CD4-positive, alpha-beta T cell (primary cell): ENCODE results near the gene FRMD3. TPM values are rescaled to one million over a fixed set of nuclear protein-coding genes. Genes with fewer than 3 reads are reported as not detected.

Source experiments
- ATAC-seq: fragments of 200-7000 bp; cut with Tn5 transposase; one replicate; pipeline ENCODE4 v1.10.0; 2022; ENCODE audit warnings: mild to moderate bottlenecking; ENCODE audit not compliant: poor library complexity
- CTCF ChIA-PET: fragments of 350-600 bp; sonication (Branson Sonifier 250); formaldehyde crosslinking; loops from one replicate; lab custom pipeline; 2021; ENCODE audit warnings: antibody characterized with exemption, inconsistent platforms; lab: Charles Lee
- POLR2A ChIA-PET: fragments of 350-600 bp; sonication (Branson Sonifier 250); formaldehyde crosslinking; loops from one replicate; lab custom pipeline; 2021; ENCODE audit warnings: antibody characterized with exemption, inconsistent platforms; lab: Charles Lee
- DNase-seq, 14 experiments: peaks; one replicate each; pipeline ENCODE4 v3.0.0-alpha.2; 2013 to 2020; ENCODE audit warnings: mixed read lengths in 2 of 14
- H3K27ac ChIP-seq, 2 donors: one replicate each; pipeline versions ENCODE4 v1.5.1 to v1.7.0; 2013; ENCODE audit warnings: low read length in 2 of 2, low read depth in 1 of 2, mild to moderate bottlenecking in 1 of 2
- H3K27me3 ChIP-seq, 2 experiments: 1 replicate in 1 of 2; 2 replicates in 1 of 2; pipeline versions ENCODE4 v1.6.1 to v1.7.0; 2013; ENCODE audit warnings: low read length in 2 of 2, control low read depth in 1 of 2, mild to moderate bottlenecking in 1 of 2, moderate library complexity in 1 of 2; ENCODE audit not compliant: insufficient read depth in 2 of 2, control insufficient read depth in 1 of 2
- H3K36me3 ChIP-seq: one replicate; pipeline ENCODE4 v1.6.1; 2013; ENCODE audit warnings: low read length, control low read depth; ENCODE audit not compliant: insufficient read depth
- H3K4me1 ChIP-seq: one replicate; pipeline ENCODE4 v1.6.1; 2013; ENCODE audit warnings: low read length, control low read depth; ENCODE audit not compliant: insufficient read depth
- H3K4me3 ChIP-seq: one replicate; pipeline ENCODE4 v1.5.1; 2013; ENCODE audit warnings: mild to moderate bottlenecking, low read length, moderate library complexity
- H3K9me3 ChIP-seq, 2 experiments: 1 replicate in 1 of 2; 2 replicates in 1 of 2; pipeline versions ENCODE4 v1.6.1 to v1.7.0; 2013; ENCODE audit warnings: low read length in 2 of 2, mild to moderate bottlenecking in 2 of 2, control low read depth in 1 of 2, moderate library complexity in 1 of 2; ENCODE audit not compliant: control insufficient read depth in 1 of 2, insufficient read depth in 1 of 2
- H3K27ac Mint-ChIP-seq: one replicate; pipeline ENCODE4 v1.8.0; 2020; ENCODE audit warnings: mixed read lengths
- H3K27me3 Mint-ChIP-seq: one replicate; pipeline ENCODE4 v1.8.0; 2021; ENCODE audit warnings: mixed read lengths
- H3K36me3 Mint-ChIP-seq: one replicate; pipeline ENCODE4 v1.8.0; 2021; ENCODE audit warnings: low read depth, mixed read lengths
- H3K4me1 Mint-ChIP-seq: one replicate; pipeline ENCODE4 v1.8.0; 2021; ENCODE audit warnings: low read depth, mixed read lengths
- H3K4me3 Mint-ChIP-seq: one replicate; pipeline ENCODE4 v1.8.0; 2020; ENCODE audit warnings: mild to moderate bottlenecking, mixed read lengths
- H3K9me3 Mint-ChIP-seq: one replicate; pipeline ENCODE4 v1.8.0; 2020; ENCODE audit warnings: mixed read lengths
- CTCF ChIP-seq: fragments of 200-600 bp; IDR thresholded peaks from one replicate; pipeline ENCODE4 v1.8.0; 2022; ENCODE audit warnings: antibody characterized with exemption, mild to moderate bottlenecking
- intact Hi-C, 2 experiments: fragments of 100-400 bp; cut with DNase I in 1 of 2; cut with micrococcal nuclease in 1 of 2; formaldehyde crosslinking; loops; one replicate each; pipeline versions ENCODE4 v1.15.1 to v1.9.0; 2023 to 2025; cut with DNase I, micrococcal nuclease
- total RNA-seq, 174 experiments: library from RNA in 2 of 174; stranded (reverse) in 2 of 174; gene quantifications; one replicate each; pipeline ENCODE4 v1.2.3 and lab custom pipeline; 2021 to 2026

FRMD3 gene
- total RNA-seq, 2 experiments from 2014 or later, result 0.53 to 1.0 TPM

GRCh38 chr9:83231039-83231438 lies 307.2 kb downstream of the FRMD3 start:
- Mint-ChIP-seq H3K27ac (no peak overlapping the region), H3K4me3 (no peak overlapping the region), H3K36me3 (no peaks in the 10 kb centered on the region), H3K9me3 (no peaks in the 10 kb centered on the region), H3K27me3 (no peaks in the 10 kb centered on the region), H3K4me1 (no peaks in the 10 kb centered on the region)
- Histone ChIP-seq H3K4me3 (no peak overlapping the region), H3K27ac (no peak overlapping the region), H3K36me3 (no peaks in the 10 kb centered on the region), H3K4me1 (no peaks in the 10 kb centered on the region), H3K9me3 (no peaks in the 10 kb centered on the region), H3K27me3 (no peaks in the 10 kb centered on the region)
- intact Hi-C loops, result no loop called here
- ATAC-seq (no peak), DNase-seq (peak in 2 of 14 experiments; percentile 2 to 13)
- ChIA-PET CTCF (no interaction called here), POLR2A (no interaction called here)
- TF ChIP-seq CTCF, result no peak

DNA sequence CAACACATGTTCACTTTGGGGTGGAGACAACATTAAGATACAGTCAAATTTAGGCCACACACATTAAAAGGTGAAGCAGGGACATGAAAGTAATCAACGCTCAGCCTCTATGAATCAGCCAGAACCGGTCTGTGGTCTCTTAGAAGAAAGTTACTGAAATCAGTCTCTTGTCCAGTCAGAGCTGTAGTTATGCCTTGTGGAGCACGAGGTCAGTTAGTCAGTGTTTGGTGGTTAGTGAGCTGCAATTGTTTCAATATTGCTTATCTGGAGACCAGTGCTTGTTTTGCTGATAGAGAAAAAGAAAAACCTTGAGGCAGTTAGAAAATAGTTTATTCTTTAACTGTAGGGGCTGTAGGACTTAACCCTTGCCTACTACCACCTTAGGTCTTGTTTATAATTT lies 317.5 kb downstream of the FRMD3 start:
- ATAC-seq, result no peak
- CTCF ChIA-PET, result no interaction called here
- Mint-ChIP-seq H3K36me3 (no peaks in the 10 kb centered on the region), H3K4me3 (no peak overlapping the region), H3K27me3 (peaks cover 49% of the 10 kb centered on the region), H3K27ac (no peak overlapping the region), H3K9me3 (peaks cover 5% of the 10 kb centered on the region), H3K4me1 (peaks cover 4% of the 10 kb centered on the region)
- Histone ChIP-seq H3K9me3 (peaks cover 0 to 11% of the 10 kb centered on the region in 2 experiments), H3K27ac (no peak overlapping the region), H3K4me3 (no peak overlapping the region), H3K4me1 (peaks cover 9% of the 10 kb centered on the region), H3K36me3 (no peaks in the 10 kb centered on the region), H3K27me3 (peaks cover 14 to 20% of the 10 kb centered on the region in 2 experiments)
- no peak for TF ChIP-seq CTCF
- intact Hi-C loops, result no loop called here
- DNase-seq, result no peak
- POLR2A ChIA-PET, result no interaction called here

- Mint-ChIP-seq H3K27ac (no peak overlapping the region), H3K4me1 (peaks cover 4% of the 10 kb centered on the region), H3K4me3 (no peak overlapping the region), H3K27me3 (peaks cover 52% of the 10 kb centered on the region), H3K36me3 (no peaks in the 10 kb centered on the region), H3K9me3 (peaks cover 5% of the 10 kb centered on the region)
- no peak for ATAC-seq
- POLR2A ChIA-PET, result no interaction called here
- H3K27me3 ChIP-seq, result peaks cover 14 to 20% of the 10 kb centered on the region in 2 experiments
- peaks cover 9% of the 10 kb centered on the region for H3K4me1 ChIP-seq
- intact Hi-C loops, result no loop called here
- H3K9me3 ChIP-seq, result peaks cover 0 to 11% of the 10 kb centered on the region in 2 experiments
- no peaks in the 10 kb centered on the region for H3K36me3 ChIP-seq
- DNase-seq, result no peak
- CTCF ChIA-PET, result no interaction called here
- peak overlapping the region; percentile 32 for H3K4me3 ChIP-seq
- no peak for TF ChIP-seq CTCF
- no peak overlapping the region for H3K27ac ChIP-seq
Observed at GRCh38 chr9:83219924-83220438, 318.2 kb downstream of the FRMD3 start.
